ENCODE results near the gene ADGRD1.

The ADGRD1 gene

DNA sequence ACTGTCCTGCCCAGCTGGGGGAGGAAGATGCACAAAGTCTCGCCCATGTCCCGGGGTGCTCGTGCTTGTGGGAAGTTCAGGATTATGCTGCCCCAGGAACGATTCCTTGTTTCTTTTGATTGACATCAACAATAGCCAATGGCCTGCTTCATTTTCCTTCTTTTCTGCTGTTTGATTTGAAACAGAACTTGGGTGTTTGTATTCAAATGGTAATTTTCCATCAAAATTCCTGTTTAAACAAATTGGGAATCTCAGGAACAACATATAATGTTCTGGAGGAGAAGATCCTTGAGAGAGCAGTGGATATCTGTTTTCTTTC is 97.4 kb downstream of the ADGRD1 start:
- intact Hi-C loops (cut with micrococcal nuclease) = no loop called here
- no peaks in the 10 kb centered on the region for H3K9me3 Mint-ChIP-seq
- H3K27me3 Mint-ChIP-seq = peaks cover 26% of the 10 kb centered on the region
- H3K4me1 Mint-ChIP-seq (ENCODE audit: low read depth) = peaks cover 19% of the 10 kb centered on the region
- no peak overlapping the region for H3K4me3 Mint-ChIP-seq
- no peaks in the 10 kb centered on the region for H3K36me3 Mint-ChIP-seq (ENCODE audit: low read depth)
- H3K27ac Mint-ChIP-seq = no peak overlapping the region

DNA sequence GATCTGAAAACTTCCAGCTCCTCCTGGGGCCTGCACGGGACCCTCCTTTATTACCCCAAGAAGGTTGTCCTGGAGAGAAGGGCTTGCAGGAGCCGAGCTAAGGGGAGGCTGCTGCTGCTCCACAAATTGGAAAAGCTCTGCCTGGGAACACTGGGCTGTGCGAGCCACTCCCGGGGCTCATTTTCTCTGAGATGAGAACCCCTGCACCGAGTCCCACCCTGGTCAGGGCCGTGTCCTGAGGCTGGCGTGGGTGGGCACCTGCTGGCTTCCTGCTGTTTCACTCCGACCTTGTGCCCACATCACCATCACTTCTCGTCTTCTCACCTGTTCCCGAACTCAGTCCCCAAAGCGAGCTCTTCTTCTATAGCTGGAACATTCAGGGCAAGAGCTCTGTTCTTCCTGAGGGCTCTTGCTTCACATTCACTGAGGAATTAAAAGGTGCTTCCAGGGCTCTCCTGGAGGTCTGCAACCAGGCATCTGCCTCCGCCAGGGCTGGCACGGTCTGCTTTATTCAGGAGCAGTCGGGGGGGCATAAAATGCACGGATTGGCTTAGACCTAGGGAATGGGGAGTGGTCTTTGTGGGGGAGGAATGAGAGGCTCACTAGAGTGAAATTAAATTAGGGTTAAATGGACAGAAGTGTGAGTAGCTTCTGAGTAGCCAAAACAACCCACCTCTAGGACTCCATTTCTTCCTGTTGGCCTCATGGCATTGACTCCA is 98.5 kb downstream of the ADGRD1 start:
- intact Hi-C loops (cut with micrococcal nuclease) = no loop called here
- H3K9me3 Mint-ChIP-seq = no peaks in the 10 kb centered on the region
- no peak overlapping the region for H3K4me3 Mint-ChIP-seq
- H3K4me1 Mint-ChIP-seq (ENCODE audit: low read depth) = peaks cover 15% of the 10 kb centered on the region
- H3K27ac Mint-ChIP-seq = no peak overlapping the region
- H3K36me3 Mint-ChIP-seq (ENCODE audit: low read depth) = no peaks in the 10 kb centered on the region
- H3K27me3 Mint-ChIP-seq = peaks cover 30% of the 10 kb centered on the region

DNA sequence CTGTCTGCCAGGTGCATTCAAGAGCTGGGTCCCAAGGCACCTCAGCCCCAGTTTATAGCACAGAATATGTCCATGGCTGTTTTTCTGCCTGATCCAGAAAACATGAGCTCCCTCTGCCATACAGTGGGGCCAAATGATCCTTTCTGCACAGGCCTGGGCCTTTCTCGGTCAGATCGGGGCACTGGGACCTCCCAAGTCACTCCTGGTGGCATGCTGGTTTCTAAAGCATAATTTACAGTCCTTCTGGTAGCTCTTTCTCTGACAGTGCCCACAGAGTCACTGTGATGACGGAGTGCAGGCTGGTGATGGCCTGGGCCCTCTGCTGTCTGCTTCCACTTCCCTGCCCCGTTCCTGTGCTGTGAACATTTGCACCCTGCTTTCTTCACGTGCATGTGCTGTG is 99.2 kb downstream of the ADGRD1 start:
- H3K4me1 Mint-ChIP-seq (ENCODE audit: low read depth) = peaks cover 10% of the 10 kb centered on the region
- no peaks in the 10 kb centered on the region for H3K9me3 Mint-ChIP-seq
- intact Hi-C loops (cut with micrococcal nuclease) = no loop called here
- H3K36me3 Mint-ChIP-seq (ENCODE audit: low read depth) = no peaks in the 10 kb centered on the region
- no peak overlapping the region for H3K27ac Mint-ChIP-seq
- no peak overlapping the region for H3K4me3 Mint-ChIP-seq
- H3K27me3 Mint-ChIP-seq = peaks cover 30% of the 10 kb centered on the region

DNA sequence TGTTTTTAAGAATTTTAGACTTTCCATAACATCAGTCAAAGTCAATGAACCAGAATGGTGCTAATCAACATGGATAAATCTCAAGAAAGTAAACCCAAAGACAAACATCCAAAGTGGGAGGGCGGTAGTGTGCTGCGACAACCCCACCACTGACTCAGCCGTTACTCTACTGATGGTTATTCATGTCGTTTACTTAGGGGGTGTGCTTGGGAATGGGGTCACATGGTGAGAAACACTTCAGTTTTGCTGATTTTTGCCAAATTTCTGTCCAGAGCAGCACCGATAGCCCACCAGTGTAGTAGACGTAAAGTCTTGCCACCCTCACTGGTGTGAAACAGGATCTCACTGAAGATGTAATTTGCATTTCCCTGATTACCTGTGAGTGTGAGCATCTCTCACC is 99.9 kb downstream of the ADGRD1 start:
- Mint-ChIP-seq H3K9me3 (no peaks in the 10 kb centered on the region), H3K27me3 (peaks cover 33% of the 10 kb centered on the region), H3K4me1 (ENCODE audit: low read depth) (peaks cover 10% of the 10 kb centered on the region), H3K4me3 (no peak overlapping the region), H3K36me3 (ENCODE audit: low read depth) (no peaks in the 10 kb centered on the region), H3K27ac (no peak overlapping the region)
- intact Hi-C loops (cut with micrococcal nuclease) = no loop called here

DNA sequence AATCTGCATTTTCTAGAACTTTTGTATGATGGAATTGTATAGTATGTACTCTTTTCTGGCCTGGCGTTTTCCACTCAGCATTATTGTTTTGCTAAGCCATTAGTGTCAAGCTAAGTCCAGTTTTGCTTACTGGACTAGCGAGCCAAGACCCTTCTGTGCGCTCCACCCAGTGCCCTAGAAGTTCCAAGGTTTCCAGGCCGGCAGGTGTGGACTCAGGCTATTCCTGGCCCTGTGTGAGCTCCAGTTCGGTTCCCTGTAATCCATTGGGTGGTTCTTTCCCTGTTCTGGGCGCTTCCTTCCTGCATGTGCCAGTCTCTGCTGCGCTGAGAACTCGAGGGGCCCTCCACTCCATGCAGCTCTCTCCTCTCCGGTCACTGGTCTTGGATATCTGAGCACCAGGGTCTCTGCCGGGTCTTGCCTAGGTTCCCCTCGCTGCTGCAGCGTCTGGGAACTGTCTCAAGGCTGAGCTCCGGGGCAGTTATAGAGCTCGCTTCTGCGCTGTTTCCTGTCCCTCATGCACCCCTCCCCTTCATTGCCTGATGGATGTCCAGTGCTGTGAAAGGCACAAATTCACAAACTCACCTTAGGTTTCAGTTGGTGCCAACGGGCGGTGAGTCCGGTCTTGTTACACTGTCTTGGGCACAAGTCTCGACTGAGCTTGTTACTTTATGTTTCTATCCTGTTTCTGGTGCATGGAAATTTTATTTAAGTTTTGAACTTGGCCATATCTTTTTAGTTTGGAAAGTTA is 100.8 kb downstream of the ADGRD1 start:
- intact Hi-C loops (cut with micrococcal nuclease) = no loop called here
- H3K27me3 Mint-ChIP-seq = peaks cover 32% of the 10 kb centered on the region
- H3K9me3 Mint-ChIP-seq = no peaks in the 10 kb centered on the region
- H3K27ac Mint-ChIP-seq = no peak overlapping the region
- peaks cover 5% of the 10 kb centered on the region for H3K4me1 Mint-ChIP-seq (ENCODE audit: low read depth)
- no peaks in the 10 kb centered on the region for H3K36me3 Mint-ChIP-seq (ENCODE audit: low read depth)
- H3K4me3 Mint-ChIP-seq = no peak overlapping the region

DNA sequence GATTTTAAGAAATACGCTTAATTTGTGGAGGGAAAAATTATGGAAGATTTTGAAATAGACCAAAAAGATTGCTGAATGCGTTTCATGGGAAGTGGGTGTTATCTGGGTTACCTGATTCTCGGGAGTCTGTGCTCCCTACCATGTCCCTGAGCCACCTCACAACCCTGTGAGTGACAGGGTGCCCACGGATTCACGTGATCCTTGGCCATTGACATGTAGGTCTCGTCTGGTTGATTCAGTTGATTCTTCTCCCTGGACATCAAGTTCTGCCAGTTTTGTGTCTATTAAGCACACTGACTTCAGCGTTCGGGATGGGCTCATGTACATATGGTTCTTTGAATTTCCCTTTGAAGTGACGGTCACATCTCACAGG is 101.4 kb downstream of the ADGRD1 start:
- H3K27me3 Mint-ChIP-seq = peaks cover 33% of the 10 kb centered on the region
- H3K27ac Mint-ChIP-seq = no peak overlapping the region
- no peaks in the 10 kb centered on the region for H3K9me3 Mint-ChIP-seq
- no peaks in the 10 kb centered on the region for H3K4me1 Mint-ChIP-seq (ENCODE audit: low read depth)
- H3K36me3 Mint-ChIP-seq (ENCODE audit: low read depth) = no peaks in the 10 kb centered on the region
- no peak overlapping the region for H3K4me3 Mint-ChIP-seq
- intact Hi-C loops (cut with micrococcal nuclease) = no loop called here

DNA sequence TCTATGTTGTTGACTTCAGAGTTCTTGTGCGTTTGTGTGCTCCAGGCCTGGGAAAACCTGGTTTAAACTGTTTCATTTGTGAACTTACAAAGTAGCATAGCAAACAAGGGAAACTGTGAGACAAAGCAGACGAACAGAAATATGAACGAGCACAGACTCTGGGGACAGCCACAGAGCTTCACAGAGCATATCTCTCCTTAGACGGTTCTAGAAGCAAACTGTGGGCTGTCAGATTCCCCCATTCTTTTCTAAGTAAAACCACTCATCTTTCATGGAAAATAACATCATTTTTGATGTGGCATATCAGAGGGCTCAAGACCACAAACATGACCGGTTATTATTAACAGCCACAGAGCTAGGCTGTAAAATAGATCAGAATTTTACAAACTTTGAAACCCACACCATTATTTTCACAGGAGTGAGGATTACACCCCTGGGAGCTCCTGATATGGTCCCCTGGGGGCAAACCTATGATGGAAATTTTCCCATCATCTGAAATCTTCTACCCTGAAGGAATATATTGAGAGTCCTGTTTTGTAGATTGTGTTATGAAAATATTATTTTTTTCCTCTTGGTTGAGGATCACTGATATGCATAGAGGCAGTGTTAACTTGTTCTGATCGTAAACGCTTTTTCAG is 102.0 kb downstream of the ADGRD1 start:
- no peak overlapping the region for H3K27ac Mint-ChIP-seq
- H3K4me1 Mint-ChIP-seq (ENCODE audit: low read depth) = no peaks in the 10 kb centered on the region
- no peaks in the 10 kb centered on the region for H3K9me3 Mint-ChIP-seq
- H3K36me3 Mint-ChIP-seq (ENCODE audit: low read depth) = no peaks in the 10 kb centered on the region
- H3K27me3 Mint-ChIP-seq = peaks cover 34% of the 10 kb centered on the region
- no peak overlapping the region for H3K4me3 Mint-ChIP-seq
- intact Hi-C loops (cut with micrococcal nuclease) = no loop called here

DNA sequence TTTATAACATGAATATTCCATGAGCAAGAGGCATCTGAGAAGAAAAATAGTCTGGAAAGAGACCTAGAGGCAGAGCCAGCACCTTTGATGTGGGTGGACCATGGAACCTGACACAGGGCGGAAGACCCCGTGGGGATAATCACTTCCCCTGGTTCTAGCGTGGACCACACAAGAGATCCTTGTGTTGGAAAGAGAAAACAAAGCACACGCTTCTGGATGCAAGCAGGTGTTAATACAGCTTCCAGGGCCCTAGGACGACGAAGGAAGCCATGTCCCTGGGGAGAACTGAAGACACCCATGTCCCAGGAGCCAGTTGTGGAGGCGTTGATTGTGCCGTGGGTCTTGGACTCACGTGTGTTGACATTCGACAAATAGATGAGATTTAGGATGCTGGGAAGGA is 102.9 kb downstream of the ADGRD1 start:
- H3K27ac Mint-ChIP-seq = no peak overlapping the region
- H3K9me3 Mint-ChIP-seq = no peaks in the 10 kb centered on the region
- intact Hi-C loops (cut with micrococcal nuclease) = no loop called here
- no peak overlapping the region for H3K4me3 Mint-ChIP-seq
- peaks cover 34% of the 10 kb centered on the region for H3K27me3 Mint-ChIP-seq
- H3K36me3 Mint-ChIP-seq (ENCODE audit: low read depth) = no peaks in the 10 kb centered on the region
- peaks cover 5% of the 10 kb centered on the region for H3K4me1 Mint-ChIP-seq (ENCODE audit: low read depth)

DNA sequence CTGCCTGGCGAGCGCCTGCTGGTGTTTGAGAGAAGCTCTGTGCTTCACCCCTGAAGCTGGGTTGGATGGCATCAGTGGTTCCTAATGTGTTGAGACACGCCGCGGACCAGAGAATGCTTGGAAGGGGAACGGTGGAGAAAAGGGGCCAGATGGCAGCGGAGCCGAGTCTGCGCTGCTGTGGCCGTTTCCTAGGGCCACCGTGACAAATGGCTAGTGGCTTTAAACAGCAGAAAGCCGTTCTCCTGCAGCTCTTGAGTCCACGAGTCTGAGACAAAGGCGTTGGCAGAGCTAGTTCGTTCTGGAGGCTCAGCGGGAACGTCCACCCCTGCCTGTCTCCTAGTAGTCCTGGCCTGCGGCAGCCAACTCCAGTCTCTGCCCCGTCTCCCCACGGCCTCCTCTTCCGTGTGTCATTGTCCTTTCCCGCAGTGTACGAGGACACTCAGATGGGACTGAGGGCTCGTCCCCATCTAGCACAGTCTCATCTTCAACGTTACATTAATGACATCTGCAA is 103.6 kb downstream of the ADGRD1 start:
- H3K27me3 Mint-ChIP-seq = peaks cover 32% of the 10 kb centered on the region
- intact Hi-C loops (cut with micrococcal nuclease) = no loop called here
- H3K27ac Mint-ChIP-seq = no peak overlapping the region
- no peaks in the 10 kb centered on the region for H3K36me3 Mint-ChIP-seq (ENCODE audit: low read depth)
- H3K4me1 Mint-ChIP-seq (ENCODE audit: low read depth) = peaks cover 5% of the 10 kb centered on the region
- H3K4me3 Mint-ChIP-seq = no peak overlapping the region
- H3K9me3 Mint-ChIP-seq = no peaks in the 10 kb centered on the region

DNA sequence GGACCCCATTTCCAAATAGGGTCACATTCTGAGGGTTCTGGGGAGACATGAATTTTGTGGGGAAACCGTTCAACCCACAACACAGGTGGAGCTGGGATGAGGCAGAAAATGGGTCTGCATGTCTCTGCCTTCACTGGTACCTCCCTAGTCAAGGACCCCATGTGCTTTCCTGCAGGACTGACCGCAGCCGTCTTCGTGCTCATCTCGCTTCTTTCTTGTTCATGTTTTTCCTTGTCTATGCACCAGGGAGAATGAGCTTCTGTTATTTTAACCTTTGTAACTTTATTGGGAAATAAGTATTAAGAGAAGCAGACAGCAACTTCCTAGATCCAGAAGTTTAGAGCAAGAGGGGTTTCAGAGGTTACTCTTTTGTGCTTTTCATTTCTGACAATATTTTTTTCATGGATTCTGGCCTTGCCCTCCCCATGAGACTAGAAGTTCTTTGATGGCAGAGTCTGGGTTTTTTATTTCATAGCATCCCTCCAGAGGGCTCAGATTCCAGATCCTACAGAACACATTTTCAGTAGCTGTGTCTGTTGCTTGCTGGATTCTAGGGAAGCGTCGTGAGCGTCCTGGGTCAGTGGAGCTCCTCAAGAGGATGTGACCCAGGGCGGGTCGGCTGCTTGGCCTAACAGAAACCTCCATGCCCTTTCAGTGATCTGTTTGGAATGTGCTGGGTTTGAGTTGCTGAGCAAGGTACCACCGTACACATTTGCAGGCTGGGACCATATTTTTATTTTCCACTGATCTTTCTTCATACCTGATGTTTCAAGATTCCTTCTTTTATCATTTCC is 104.2 kb downstream of the ADGRD1 start:
- Mint-ChIP-seq H3K9me3 (no peaks in the 10 kb centered on the region), H3K4me3 (no peak overlapping the region), H3K4me1 (ENCODE audit: low read depth) (peaks cover 5% of the 10 kb centered on the region), H3K36me3 (ENCODE audit: low read depth) (no peaks in the 10 kb centered on the region), H3K27ac (no peak overlapping the region), H3K27me3 (peaks cover 32% of the 10 kb centered on the region)
- intact Hi-C loops (cut with micrococcal nuclease) = no loop called here

DNA sequence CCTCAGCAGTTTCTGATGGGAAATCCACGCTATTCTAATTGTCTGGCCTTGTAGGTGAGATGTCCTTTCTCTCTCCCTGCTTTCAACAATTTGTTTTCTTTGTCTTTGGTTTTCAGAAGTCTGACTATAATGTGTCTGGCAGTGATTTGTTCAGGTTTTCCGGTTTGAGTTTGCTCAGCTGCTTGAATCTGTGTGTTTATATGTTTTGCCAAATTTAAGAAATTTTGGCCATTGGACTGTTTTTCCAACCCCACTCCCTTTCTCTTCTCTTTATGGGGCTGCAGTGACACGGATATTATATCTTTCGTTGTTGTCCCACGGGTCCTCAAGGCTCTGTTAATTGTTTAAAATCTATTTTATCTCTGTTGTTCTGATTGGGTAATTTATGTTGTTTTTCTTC is 105.0 kb downstream of the ADGRD1 start:
- H3K4me3 Mint-ChIP-seq = no peak overlapping the region
- no peaks in the 10 kb centered on the region for H3K9me3 Mint-ChIP-seq
- intact Hi-C loops (cut with micrococcal nuclease) = no loop called here
- H3K4me1 Mint-ChIP-seq (ENCODE audit: low read depth) = peaks cover 7% of the 10 kb centered on the region
- peaks cover 32% of the 10 kb centered on the region for H3K27me3 Mint-ChIP-seq
- H3K27ac Mint-ChIP-seq = no peak overlapping the region
- H3K36me3 Mint-ChIP-seq (ENCODE audit: low read depth) = no peaks in the 10 kb centered on the region

DNA sequence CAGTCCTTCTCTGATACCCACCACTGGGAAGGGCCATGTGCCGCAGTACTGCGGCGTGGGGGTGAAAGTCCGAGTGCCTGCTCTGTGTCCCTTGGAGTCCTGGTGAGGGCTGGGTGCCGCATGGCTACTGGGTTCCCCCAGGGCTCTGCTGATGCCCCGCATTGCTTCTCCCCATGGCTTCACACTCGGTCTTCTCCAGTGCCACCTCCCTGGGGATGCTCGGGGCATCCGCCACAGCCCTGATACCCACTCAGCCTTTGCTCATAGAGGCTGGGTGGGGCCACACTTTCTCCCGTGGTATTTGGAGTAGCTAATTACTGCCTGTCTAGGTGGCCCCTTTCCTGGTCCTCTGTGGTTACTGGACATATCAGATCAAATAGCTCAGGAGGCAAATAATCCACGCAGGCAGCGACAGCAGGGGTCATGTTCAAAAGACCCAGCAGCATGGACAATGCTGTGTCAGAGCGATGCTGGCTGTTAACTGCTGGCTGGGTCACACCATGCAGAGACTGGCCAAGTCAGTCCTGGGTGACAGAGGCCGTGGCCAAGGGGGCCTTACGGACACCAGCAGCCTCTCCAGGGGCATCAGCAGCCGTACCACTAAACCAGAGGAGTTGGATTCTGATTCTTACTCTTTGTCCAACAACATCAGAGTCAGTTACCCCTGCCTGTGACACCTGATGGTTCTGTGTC is 106.5 kb downstream of the ADGRD1 start:
- Mint-ChIP-seq H3K36me3 (ENCODE audit: low read depth) (no peaks in the 10 kb centered on the region), H3K27ac (no peak overlapping the region), H3K9me3 (no peaks in the 10 kb centered on the region), H3K4me3 (no peak overlapping the region), H3K4me1 (ENCODE audit: low read depth) (peaks cover 14% of the 10 kb centered on the region), H3K27me3 (peaks cover 26% of the 10 kb centered on the region)
- intact Hi-C loops (cut with micrococcal nuclease) = no loop called here

DNA sequence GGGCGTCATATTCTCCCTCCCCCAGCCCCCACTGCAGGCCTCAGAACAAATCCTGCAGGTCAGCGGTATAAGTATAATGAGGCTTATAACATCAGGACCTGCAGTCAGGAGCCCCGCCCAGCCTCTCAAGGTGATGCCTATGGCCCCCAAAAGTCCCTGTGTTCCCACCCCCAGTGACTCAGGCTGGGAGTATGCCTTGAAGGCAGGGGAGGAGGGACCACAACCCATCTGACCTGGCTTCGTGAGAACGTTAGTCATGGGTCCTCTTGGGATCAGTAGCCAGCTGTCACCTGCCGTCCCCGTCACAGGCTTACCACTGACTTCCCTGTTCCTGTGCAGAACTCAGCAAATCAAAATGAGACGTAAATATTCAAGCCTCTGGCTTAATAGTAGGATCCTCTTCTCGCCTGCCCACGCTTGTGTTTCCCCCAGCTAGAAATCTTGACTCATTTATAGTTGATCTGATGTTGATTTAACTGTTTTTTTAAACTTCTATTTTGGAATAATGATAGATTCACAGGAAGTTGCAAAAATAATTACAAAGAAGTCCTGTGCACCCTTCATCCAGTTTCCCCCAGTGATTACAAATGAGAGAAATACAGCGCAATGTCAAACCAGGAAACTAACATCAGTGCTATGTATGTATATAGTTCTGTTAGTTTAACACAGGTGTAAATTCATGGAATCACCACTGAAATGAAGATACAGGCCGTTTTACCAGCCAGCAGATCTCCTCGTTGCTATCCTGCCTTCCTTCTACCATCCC is 107.5 kb downstream of the ADGRD1 start:
- Mint-ChIP-seq H3K9me3 (no peaks in the 10 kb centered on the region), H3K27ac (no peak overlapping the region), H3K4me1 (ENCODE audit: low read depth) (peaks cover 14% of the 10 kb centered on the region), H3K4me3 (no peak overlapping the region), H3K27me3 (peaks cover 29% of the 10 kb centered on the region), H3K36me3 (ENCODE audit: low read depth) (no peaks in the 10 kb centered on the region)
- intact Hi-C loops (cut with micrococcal nuclease) = loop anchor here (1.0 kb wide), 1 partner anchor 13 kb away; no protein-coding TSS in a partner anchor

Measured in dendritic cell treated with granulocyte-macrophage colony-stimulating factor and Interleukin-4, amounts not matched to agents 40 ng/mL and 50 ng/mL, for 4 days (primary cell).